A549 (cell line): ENCODE measurements around the gene KEAP1. TPM values are rescaled to one million over a fixed set of nuclear protein-coding genes. Genes with fewer than 3 reads are reported as not detected.

Experiments
- ATAC-seq, 2 experiments: fragments of 200-7000 bp in 1 of 2; fragments of >200 bp in 1 of 2; cut with Nextera tagmentation in 1 of 2; cut with Tn5 transposase in 1 of 2; 3 replicates each; pipeline versions ENCODE4 v1.8.0 to v1.9.1; 2018 to 2020; ENCODE audit warnings: mild to moderate bottlenecking in 1 of 2, moderate library complexity in 1 of 2
- CTCF ChIA-PET: fragments of 300-600 bp; sonication (Branson Sonifier 250); formaldehyde crosslinking; extraction: SDS; loops from one replicate; lab custom pipeline; 2021; ENCODE audit warnings: antibody characterized with exemption, inconsistent platforms; lab: Yijun Ruan, JAX
- POLR2A ChIA-PET: fragments of 350-600 bp; formaldehyde crosslinking; extraction: SDS; loops from one replicate; lab custom pipeline; 2021; ENCODE audit warnings: antibody characterized with exemption, inconsistent platforms; lab: Yijun Ruan, JAX
- DNase-seq, 2 experiments: peaks; one replicate each; pipeline versions ENCODE4 v3.0.0 to v3.0.0-alpha.2; 2011 to 2016; ENCODE audit warnings: low read depth in 1 of 2, low spot score in 1 of 2
- FAIRE-seq: peaks from 2 replicates; lab custom pipeline; 2011; peaks lifted over from hg19 to GRCh38; lab: Jason Lieb, UNC
- H3K27ac ChIP-seq, 2 experiments: fragments of >200 bp; sonication (Bioruptor Twin); formaldehyde crosslinking; 3 replicates each; pipeline ENCODE4 v1.5.1; 2016 to 2017
- H3K4me1 ChIP-seq: fragments of >200 bp; sonication (Bioruptor Twin); formaldehyde crosslinking; 3 replicates; pipeline ENCODE4 v1.6.1; 2016
- H3K4me2 ChIP-seq: fragments of >200 bp; sonication (Bioruptor Twin); formaldehyde crosslinking; 3 replicates; pipeline ENCODE4 v1.6.1; 2016
- H3K4me3 ChIP-seq: fragments of >200 bp; sonication (Bioruptor Twin); formaldehyde crosslinking; 3 replicates; pipeline ENCODE4 v1.5.1; 2016
- H3K9me3 ChIP-seq: fragments of >200 bp; sonication (Bioruptor Twin); formaldehyde crosslinking; 3 replicates; pipeline ENCODE4 v1.6.1; 2016
- CBX8 ChIP-seq: fragments of 200-600 bp; sonication (generic); IDR thresholded peaks from 2 replicates; pipeline ENCODE4 v1.6.1; 2016
- CEBPB ChIP-seq, 2 experiments: fragments of >200 bp in 1 of 2; sonication (Bioruptor Twin) in 1 of 2; formaldehyde crosslinking in 1 of 2; IDR thresholded peaks; 2 replicates each; pipeline ENCODE4 v1.6.1; 2012 to 2016
- CHD2 ChIP-seq: fragments of 150-350 bp; IDR thresholded peaks from 2 replicates; pipeline ENCODE4 v1.6.1; 2014; ENCODE audit warnings: low read length; ENCODE audit not compliant: partially characterized antibody
- EP300 ChIP-seq, 2 experiments: fragments of >200 bp; sonication (Bioruptor Twin); formaldehyde crosslinking; IDR thresholded peaks; 2 replicates in 1 of 2; 3 replicates in 1 of 2; pipeline ENCODE4 v1.6.1; 2016 to 2017
- FOSL2 ChIP-seq, 2 experiments: fragments of 450-650 bp in 1 of 2; fragments of >200 bp in 1 of 2; sonication (Bioruptor Twin) in 1 of 2; formaldehyde crosslinking; IDR thresholded peaks; 2 replicates each; pipeline versions ENCODE4 v1.5.0 to v1.6.1; 2016 to 2020; ENCODE audit warnings: mild to moderate bottlenecking in 1 of 2, moderate library complexity in 1 of 2
- HEYL ChIP-seq: fragments of 250-450 bp; sonication (Bioruptor Pico); IDR thresholded peaks from 2 replicates; pipeline ENCODE4 v1.8.0; 2021; ENCODE audit warnings: mild to moderate bottlenecking, moderate library complexity
- MAZ ChIP-seq: fragments of 150-350 bp; IDR thresholded peaks from 2 replicates; pipeline ENCODE4 v1.6.1; 2014; ENCODE audit warnings: antibody characterized with exemption, low read depth, low read length, borderline replicate concordance
- MYC ChIP-seq: IDR thresholded peaks from 2 replicates; pipeline ENCODE4 v1.6.1; 2012; ENCODE audit warnings: mild to moderate bottlenecking, inconsistent platforms, low read length, improper control_type of control experiment, borderline replicate concordance
- PHF8 ChIP-seq: fragments of 200-600 bp; sonication (generic); IDR thresholded peaks from 2 replicates; pipeline ENCODE4 v1.6.1; 2016; ENCODE audit warnings: low read depth, mild to moderate bottlenecking, antibody characterized with exemption, moderate library complexity, borderline replicate concordance
- POLR2A ChIP-seq: IDR thresholded peaks from 2 replicates; pipeline ENCODE4 v1.6.1; 2012; ENCODE audit warnings: mild to moderate bottlenecking, low read length
- POLR2AphosphoS2 ChIP-seq: conservative IDR thresholded peaks from 2 replicates; pipeline ENCODE4 v1.6.1; 2012; ENCODE audit warnings: low read length, improper control_type of control experiment, inconsistent platforms
- RAD21 ChIP-seq, 2 experiments: fragments of >200 bp in 1 of 2; sonication (Bioruptor Twin) in 1 of 2; formaldehyde crosslinking in 1 of 2; IDR thresholded peaks in 1 of 2; conservative IDR thresholded peaks in 1 of 2; 2 replicates in 1 of 2; 3 replicates in 1 of 2; pipeline ENCODE4 v1.6.1; 2012 to 2018; ENCODE audit warnings: inconsistent platforms in 1 of 2
- RCOR1 ChIP-seq: fragments of 150-350 bp; IDR thresholded peaks from 2 replicates; pipeline ENCODE4 v1.6.1; 2014; ENCODE audit warnings: antibody characterized with exemption, low read length, low read depth
- RFX5 ChIP-seq: fragments of 450-650 bp; IDR thresholded peaks from 2 replicates; pipeline ENCODE4 v1.7.1; 2014; ENCODE audit warnings: antibody characterized with exemption, mild to moderate bottlenecking, moderate library complexity
- TFCP2L1 ChIP-seq: fragments of 250-450 bp; sonication (Bioruptor Pico); IDR thresholded peaks from 2 replicates; pipeline ENCODE4 v1.5.0; 2021; ENCODE audit warnings: mild to moderate bottlenecking
- TP53 ChIP-seq: fragments of 250-450 bp; sonication (Bioruptor Pico); IDR thresholded peaks from 2 replicates; pipeline ENCODE4 v1.5.0; 2021; ENCODE audit warnings: mild to moderate bottlenecking, moderate library complexity
- ZFP36 ChIP-seq: fragments of 450-650 bp; IDR thresholded peaks from 2 replicates; pipeline ENCODE4 v1.6.1; 2014; ENCODE audit warnings: borderline replicate concordance; ENCODE audit not compliant: partially characterized antibody
- ZSCAN20 ChIP-seq: fragments of 250-450 bp; sonication (Bioruptor Pico); IDR thresholded peaks from 2 replicates; pipeline ENCODE4 v1.8.0; 2022; ENCODE audit warnings: mild to moderate bottlenecking, moderate library complexity
- WGBS: methylation state at CpG from one replicate; pipeline ENCODE4 v1.1.6; 2017; ENCODE audit errors: missing lambda C conversion rate; 5-methylcytosine and 5-hydroxymethylcytosine counted together
- polyA plus RNA-seq, 4 experiments: library from polyadenylated mRNA; depleted of rRNA in 3 of 4; stranded (reverse); fragments of >200 nt; fragmentation: RNase III in 1 of 4; extraction: RNeasy Plus Mini Kit Qiagen cat#74134 plus additional on column Dnase treatment in 1 of 4; gene quantifications; 2 replicates in 3 of 4; 3 replicates in 1 of 4; pipeline ENCODE4 v1.2.3, GENCODE V29; 2011 to 2017
- TF ChIP-seq, protein P1 (sequence below): fragments of 150-350 bp; IDR thresholded peaks from 2 replicates; pipeline ENCODE4 v1.6.1; 2014; ENCODE audit warnings: low read depth, mild to moderate bottlenecking, low read length
- TF ChIP-seq, protein P2 (sequence below): IDR thresholded peaks from 2 replicates; pipeline ENCODE4 v1.6.1; 2012
- TF ChIP-seq, protein P3 (sequence below): IDR thresholded peaks from 2 replicates; pipeline ENCODE4 v1.6.1; 2012; ENCODE audit warnings: low read depth, borderline replicate concordance

KEAP1 gene
- polyA plus RNA-seq, 2 of the 4 experiments (the other 2 are of a cell fraction), result 49.3 to 67.7 TPM

DNA sequence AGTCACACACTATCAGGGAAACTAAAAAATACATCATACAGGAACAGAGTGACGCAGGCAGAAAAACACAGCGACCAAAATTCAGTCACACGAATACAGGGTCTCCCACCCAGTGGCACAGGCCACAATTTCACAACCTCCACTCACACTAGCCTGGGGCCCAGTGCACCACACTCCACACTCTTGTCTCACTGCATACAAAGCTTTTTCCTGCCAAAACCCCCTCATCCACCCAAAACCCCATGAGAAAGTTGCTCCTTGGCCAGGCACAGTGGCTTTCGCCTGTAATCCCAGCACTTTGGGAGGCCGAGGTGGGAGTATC, 12.9 kb upstream of the KEAP1 start:
- FAIRE-seq (no peak), ATAC-seq (no peak), DNase-seq (no peak)
- ChIA-PET CTCF (interaction anchor here (0.8 to 2.7 kb wide), 6 partner anchors 8 to 129 kb away, joined by 3 to 9 read pairs (median 6); no protein-coding TSS in a partner anchor), POLR2A (no interaction called here)
- WGBS, result 98% methylated on average over 5 of the region's 5 CpGs
- H3K4me1 ChIP-seq, result peaks cover 11% of the 10 kb centered on the region; the same call in 1 of the 3 replicates
- no peak overlapping the region for H3K27ac ChIP-seq
- H3K9me3 ChIP-seq, result no peaks in the 10 kb centered on the region
- peak overlapping the region; percentile 99 for H3K4me2 ChIP-seq
- no peak for TF ChIP-seq PHF8
- no peak for TF ChIP-seq CHD2
- H3K4me3 ChIP-seq, result no peak overlapping the region

DNA sequence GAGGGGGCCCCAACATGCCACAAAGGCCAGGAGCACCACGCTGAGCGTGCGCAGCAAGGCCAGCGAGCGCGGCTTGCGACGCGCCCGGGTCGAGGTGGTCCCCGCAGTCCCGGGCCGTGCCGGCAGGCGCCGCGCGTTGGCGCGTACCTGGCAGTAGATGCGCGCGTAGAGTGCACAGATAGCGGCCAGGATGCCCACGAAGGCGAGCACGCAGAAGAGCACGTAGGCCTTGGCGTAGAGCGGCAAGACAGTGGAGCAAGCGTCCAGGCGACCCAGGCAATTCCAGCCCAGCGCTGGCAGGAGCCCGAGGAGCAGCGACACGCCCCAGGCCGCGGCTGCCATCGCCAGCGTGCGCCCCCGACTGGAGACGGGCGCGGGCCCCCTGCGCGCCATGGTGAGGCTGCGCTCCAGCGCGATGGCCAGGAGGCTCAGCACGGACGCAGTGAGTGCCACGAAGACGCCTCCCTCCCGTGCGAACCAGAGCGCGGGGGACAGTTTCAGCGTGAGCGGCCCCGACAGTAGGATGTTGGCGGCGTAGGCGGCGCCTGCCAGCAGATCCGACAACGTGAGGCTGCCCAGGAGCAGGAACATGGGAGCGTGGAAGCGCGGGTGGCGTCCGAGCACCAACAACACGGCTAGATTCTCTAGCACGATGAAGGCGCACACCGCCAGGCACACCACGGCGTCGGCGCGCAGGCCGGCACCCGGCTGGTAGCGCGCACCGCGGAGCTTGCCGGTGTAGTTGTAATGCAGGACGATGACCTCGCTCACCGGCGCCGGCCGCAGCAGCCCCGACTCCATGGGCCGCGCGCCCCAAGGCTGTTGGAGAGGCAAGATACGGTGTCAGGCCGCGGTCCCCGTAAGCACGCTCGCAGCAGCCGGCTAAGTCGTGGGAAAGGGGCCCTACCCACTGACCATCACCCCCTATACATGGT, 11.3 kb upstream of the KEAP1 start:
- no peaks in the 10 kb centered on the region for H3K9me3 ChIP-seq
- H3K4me2 ChIP-seq, result no peak overlapping the region
- H3K27ac ChIP-seq, result no peak overlapping the region
- no peak for FAIRE-seq
- ChIA-PET CTCF (interaction anchor here (1.1 kb wide), 1 partner anchor 13 kb away, joined by 4 read pairs; no protein-coding TSS in a partner anchor), POLR2A (no interaction called here)
- no peak overlapping the region for H3K4me3 ChIP-seq
- ATAC-seq, result no peak
- no peak for DNase-seq
- no peak for TF ChIP-seq PHF8
- TF ChIP-seq, protein P1, sequence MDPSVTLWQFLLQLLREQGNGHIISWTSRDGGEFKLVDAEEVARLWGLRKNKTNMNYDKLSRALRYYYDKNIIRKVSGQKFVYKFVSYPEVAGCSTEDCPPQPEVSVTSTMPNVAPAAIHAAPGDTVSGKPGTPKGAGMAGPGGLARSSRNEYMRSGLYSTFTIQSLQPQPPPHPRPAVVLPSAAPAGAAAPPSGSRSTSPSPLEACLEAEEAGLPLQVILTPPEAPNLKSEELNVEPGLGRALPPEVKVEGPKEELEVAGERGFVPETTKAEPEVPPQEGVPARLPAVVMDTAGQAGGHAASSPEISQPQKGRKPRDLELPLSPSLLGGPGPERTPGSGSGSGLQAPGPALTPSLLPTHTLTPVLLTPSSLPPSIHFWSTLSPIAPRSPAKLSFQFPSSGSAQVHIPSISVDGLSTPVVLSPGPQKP, result no peak
- no peak for TF ChIP-seq POLR2A
- TF ChIP-seq CEBPB (IDR thresholded peaks at IDR 0.05), result no peak
- TF ChIP-seq, protein P2, sequence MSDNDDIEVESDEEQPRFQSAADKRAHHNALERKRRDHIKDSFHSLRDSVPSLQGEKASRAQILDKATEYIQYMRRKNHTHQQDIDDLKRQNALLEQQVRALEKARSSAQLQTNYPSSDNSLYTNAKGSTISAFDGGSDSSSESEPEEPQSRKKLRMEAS, result no peak
- no peak for TF ChIP-seq MYC
- no peak for TF ChIP-seq MAZ
- TF ChIP-seq RAD21 (conservative IDR thresholded peaks at IDR 0.05 in 1 of 2, IDR thresholded peaks at IDR 0.05 in 1 of 2), result no peak
- no peak for TF ChIP-seq TP53
- no peak for TF ChIP-seq ZFP36
- no peak for TF ChIP-seq RFX5
- TF ChIP-seq EP300 (IDR thresholded peaks at IDR 0.05), result no peak
- no peak for TF ChIP-seq TFCP2L1 (CRISPR knock-in tag)
- no peak for TF ChIP-seq RCOR1
- no peak for TF ChIP-seq HEYL
- 96% methylated on average over 85 of the region's 107 CpGs for WGBS
- peaks cover 22% of the 10 kb centered on the region; the same call in 2 of the 3 replicates for H3K4me1 ChIP-seq

DNA sequence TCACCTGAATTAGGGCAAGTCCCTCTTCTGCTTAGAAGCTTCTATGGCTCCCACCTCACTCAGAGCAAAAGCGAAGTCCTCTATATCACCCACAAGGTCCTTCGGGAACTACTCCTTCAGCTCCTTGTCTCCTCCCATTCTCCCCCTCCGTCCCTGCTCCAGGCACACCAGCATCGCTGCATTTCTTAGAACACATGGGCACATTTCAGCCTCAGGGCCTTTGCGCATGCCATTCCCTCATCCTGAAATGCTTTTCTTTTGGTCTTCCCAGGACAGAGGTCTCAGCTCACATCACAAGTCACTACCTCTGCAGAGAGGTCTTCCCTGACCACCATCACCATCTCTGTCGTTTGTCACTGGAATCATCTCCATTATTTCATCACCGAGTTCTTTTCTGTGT, 10.1 kb upstream of the KEAP1 start:
- no peak overlapping the region for H3K4me2 ChIP-seq
- WGBS, result 85% methylated on average over 7 of the region's 7 CpGs
- no peak for DNase-seq
- H3K9me3 ChIP-seq, result no peaks in the 10 kb centered on the region
- FAIRE-seq, result no peak
- POLR2A ChIA-PET, result no interaction called here
- TF ChIP-seq, protein P3, sequence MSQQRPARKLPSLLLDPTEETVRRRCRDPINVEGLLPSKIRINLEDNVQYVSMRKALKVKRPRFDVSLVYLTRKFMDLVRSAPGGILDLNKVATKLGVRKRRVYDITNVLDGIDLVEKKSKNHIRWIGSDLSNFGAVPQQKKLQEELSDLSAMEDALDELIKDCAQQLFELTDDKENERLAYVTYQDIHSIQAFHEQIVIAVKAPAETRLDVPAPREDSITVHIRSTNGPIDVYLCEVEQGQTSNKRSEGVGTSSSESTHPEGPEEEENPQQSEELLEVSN, result no peak
- TF ChIP-seq RAD21 (conservative IDR thresholded peaks at IDR 0.05 in 1 of 2, IDR thresholded peaks at IDR 0.05 in 1 of 2) (no peak), ZFP36 (no peak), FOSL2 (IDR thresholded peaks at IDR 0.05) (no peak), FOSL2 (CRISPR knock-in tag; IDR thresholded peaks at IDR 0.05) (no peak), POLR2AphosphoS2 (no peak), MYC (no peak), CBX8 (no peak), ZSCAN20 (no peak)
- ATAC-seq, result no peak
- H3K4me1 ChIP-seq, result peaks cover 19% of the 10 kb centered on the region; the same call in 2 of the 3 replicates
- CTCF ChIA-PET, result interaction anchor here (0.6 to 2.0 kb wide), 4 partner anchors 9 to 110 kb away, joined by 3 to 8 read pairs (median 4); partner anchors contain the start of gene KEAP1
- H3K4me3 ChIP-seq, result no peak overlapping the region
- H3K27ac ChIP-seq, result no peak overlapping the region
